Stomach (tissue), 9 donors: ENCODE results near the gene ERMP1. TPM values are rescaled to one million over a fixed set of nuclear protein-coding genes. Genes with fewer than 3 reads are reported as not detected.

ENCODE experiments used
- DNase-seq, 2 donors: peaks; one replicate each; pipeline versions ENCODE4 v3.0.0 to v3.0.0-alpha.2; 2013 to 2019
- H3K27ac ChIP-seq, 5 donors: fragments of 200-600 bp in 4 of 5; sonication (generic) in 4 of 5; one replicate each; pipeline ENCODE4 v1.5.1; 2013 to 2019; ENCODE audit warnings: mild to moderate bottlenecking in 1 of 5, moderate library complexity in 1 of 5
- H3K27me3 ChIP-seq, 3 donors: fragments of 200-600 bp; sonication (generic); one replicate each; pipeline ENCODE4 v1.5.1; 2017 to 2019; ENCODE audit warnings: mixed run types in 1 of 3
- H3K36me3 ChIP-seq, 4 donors: fragments of 200-600 bp; sonication (generic); 1 replicate in 3 of 4; 2 replicates in 1 of 4; pipeline ENCODE4 v1.5.1; 2016 to 2019
- H3K4me1 ChIP-seq, 4 donors: fragments of 200-600 bp; sonication (generic); one replicate each; pipeline ENCODE4 v1.5.1; 2016 to 2019
- H3K4me3 ChIP-seq, 4 donors: fragments of 200-600 bp; sonication (generic) in 3 of 4; one replicate each; pipeline ENCODE4 v1.5.1; 2016 to 2019; ENCODE audit warnings: mild to moderate bottlenecking in 1 of 4
- H3K9me3 ChIP-seq, 4 donors: fragments of 200-600 bp; sonication (generic); one replicate each; pipeline ENCODE4 v1.5.1; 2016 to 2019
- EP300 ChIP-seq: sonication (generic); formaldehyde crosslinking; IDR thresholded peaks from one replicate; pipeline ENCODE4 v1.6.1; 2017; ENCODE audit warnings: antibody characterized with exemption
- POLR2A ChIP-seq, 4 donors: fragments of 450-650 bp; IDR thresholded peaks; one replicate each; pipeline ENCODE4 v1.6.1; 2016; ENCODE audit warnings: antibody characterized with exemption in 4 of 4, control low read depth in 2 of 4, mild to moderate bottlenecking in 1 of 4, moderate library complexity in 1 of 4
- POLR2AphosphoS5 ChIP-seq, 3 donors: sonication (generic); formaldehyde crosslinking; IDR thresholded peaks; one replicate each; pipeline ENCODE4 v1.6.1; 2016; ENCODE audit warnings: antibody characterized with exemption in 3 of 3
- WGBS, 5 donors: extraction: QIAGEN DNeasy Blood & Tissue Kit in 3 of 5; methylation state at CpG; one replicate each; pipeline versions ENCODE4 v1.1.5 to v1.1.7; 2013 to 2018; 5-methylcytosine and 5-hydroxymethylcytosine counted together
- intact Hi-C: fragments of 100-400 bp; cut with DNase I; formaldehyde crosslinking; loops from one replicate; pipeline ENCODE4 v1.15.1; 2023; ENCODE audit warnings: low total_unique reads
- polyA plus RNA-seq, 3 donors: library from polyadenylated mRNA; stranded (reverse); fragments of 200-250 nt; gene quantifications; one replicate each; pipeline ENCODE4 v1.2.3, GENCODE V29; 2013
- total RNA-seq, 5 donors: library from RNA; depleted of rRNA; stranded (reverse); fragments of >200 nt; gene quantifications; one replicate each; pipeline versions ENCODE4 v1.1.0 to v1.2.3, GENCODE V29; 2014 to 2016
- TF ChIP-seq, protein P1 (sequence below), 7 experiments: fragments of 450-650 bp in 4 of 7; fragments of 200-600 bp in 3 of 7; sonication (generic) in 3 of 7; IDR thresholded peaks; one replicate each; pipeline ENCODE4 v1.5.1; 2016 to 2019; ENCODE audit warnings: antibody characterized with exemption in 7 of 7, control low read depth in 2 of 7, mild to moderate bottlenecking in 1 of 7
- donor health status: healthy with polysubstance abuse.
- donor health status: Bipolar disorder and iron deficiency.
- donor health status: healthy.

The ERMP1 gene
- total and polyA plus RNA-seq, 8 donors: 2.0 to 32.1 (median 16.3) TPM

DNA sequence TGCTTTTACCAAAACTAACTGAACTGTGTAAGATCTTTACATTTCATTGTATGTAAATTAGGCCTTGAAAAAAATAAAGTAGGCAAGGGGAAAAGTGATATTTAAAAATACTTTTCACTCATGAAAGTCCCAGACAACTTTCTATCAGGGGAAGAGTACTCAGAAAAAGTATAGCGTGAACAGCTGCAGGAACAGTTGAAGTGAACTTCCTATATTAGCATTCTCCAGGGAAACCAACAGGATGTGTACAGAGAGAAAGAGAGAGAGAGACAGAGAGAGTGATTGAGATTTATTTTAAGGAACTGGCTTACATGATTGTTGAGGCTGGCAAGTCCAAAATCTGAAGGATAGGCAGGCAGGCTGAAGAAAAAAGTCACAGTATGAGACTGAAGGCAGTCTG, 42.0 kb downstream of the ERMP1 start:
- no peaks in the 10 kb centered on the region for H3K9me3 ChIP-seq
- no peak overlapping the region for H3K27ac ChIP-seq
- H3K4me1 ChIP-seq: no peaks in the 10 kb centered on the region
- no peak for DNase-seq
- H3K4me3 ChIP-seq: no peak overlapping the region
- intact Hi-C loops: no loop called here
- TF ChIP-seq POLR2A (IDR thresholded peaks at IDR 0.05) (no peak), EP300 (no peak), POLR2AphosphoS5 (IDR thresholded peaks at IDR 0.05) (no peak)
- TF ChIP-seq, protein P1, sequence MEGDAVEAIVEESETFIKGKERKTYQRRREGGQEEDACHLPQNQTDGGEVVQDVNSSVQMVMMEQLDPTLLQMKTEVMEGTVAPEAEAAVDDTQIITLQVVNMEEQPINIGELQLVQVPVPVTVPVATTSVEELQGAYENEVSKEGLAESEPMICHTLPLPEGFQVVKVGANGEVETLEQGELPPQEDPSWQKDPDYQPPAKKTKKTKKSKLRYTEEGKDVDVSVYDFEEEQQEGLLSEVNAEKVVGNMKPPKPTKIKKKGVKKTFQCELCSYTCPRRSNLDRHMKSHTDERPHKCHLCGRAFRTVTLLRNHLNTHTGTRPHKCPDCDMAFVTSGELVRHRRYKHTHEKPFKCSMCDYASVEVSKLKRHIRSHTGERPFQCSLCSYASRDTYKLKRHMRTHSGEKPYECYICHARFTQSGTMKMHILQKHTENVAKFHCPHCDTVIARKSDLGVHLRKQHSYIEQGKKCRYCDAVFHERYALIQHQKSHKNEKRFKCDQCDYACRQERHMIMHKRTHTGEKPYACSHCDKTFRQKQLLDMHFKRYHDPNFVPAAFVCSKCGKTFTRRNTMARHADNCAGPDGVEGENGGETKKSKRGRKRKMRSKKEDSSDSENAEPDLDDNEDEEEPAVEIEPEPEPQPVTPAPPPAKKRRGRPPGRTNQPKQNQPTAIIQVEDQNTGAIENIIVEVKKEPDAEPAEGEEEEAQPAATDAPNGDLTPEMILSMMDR (IDR thresholded peaks at IDR 0.05): no peak
- no peaks in the 10 kb centered on the region for H3K27me3 ChIP-seq
- H3K36me3 ChIP-seq: peaks cover 6 to 51% (median 37%) of the 10 kb centered on the region in 4 donors
- 67 to 93% (median 85%) methylated on average over 1 of the region's 1 CpG for WGBS, 5 donors

DNA sequence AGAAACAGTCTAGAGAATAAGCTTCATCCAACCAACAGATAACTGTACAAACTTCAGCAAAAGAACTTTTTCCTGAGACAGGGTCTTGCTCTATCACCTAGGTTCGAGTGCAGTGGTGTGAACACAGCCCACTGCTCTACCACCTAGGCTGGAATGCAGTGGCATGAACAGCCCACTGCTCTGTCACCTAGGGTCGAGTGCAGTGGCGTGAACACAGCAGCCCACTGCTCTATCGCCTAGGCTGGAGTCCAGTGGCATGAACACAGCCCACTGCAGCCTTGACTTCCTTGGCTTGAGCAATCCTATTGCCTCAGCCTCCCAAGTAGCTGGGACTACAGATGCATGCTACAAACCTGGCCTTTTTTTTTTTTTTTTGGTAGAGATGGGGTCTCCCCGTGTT, 43.4 kb downstream of the ERMP1 start:
- Histone ChIP-seq H3K36me3 (peaks cover 6 to 57% (median 49%) of the 10 kb centered on the region in 4 donors), H3K4me1 (peaks cover 0 to 2% (median 0%) of the 10 kb centered on the region in 4 donors), H3K27ac (no peak overlapping the region), H3K4me3 (no peak overlapping the region), H3K9me3 (no peaks in the 10 kb centered on the region), H3K27me3 (no peaks in the 10 kb centered on the region)
- DNase-seq: no peak
- TF ChIP-seq EP300: no peak
- intact Hi-C loops: no loop called here
- WGBS, 5 donors: 95 to 97% (median 96%) methylated on average over 5 of the region's 5 CpGs

DNA sequence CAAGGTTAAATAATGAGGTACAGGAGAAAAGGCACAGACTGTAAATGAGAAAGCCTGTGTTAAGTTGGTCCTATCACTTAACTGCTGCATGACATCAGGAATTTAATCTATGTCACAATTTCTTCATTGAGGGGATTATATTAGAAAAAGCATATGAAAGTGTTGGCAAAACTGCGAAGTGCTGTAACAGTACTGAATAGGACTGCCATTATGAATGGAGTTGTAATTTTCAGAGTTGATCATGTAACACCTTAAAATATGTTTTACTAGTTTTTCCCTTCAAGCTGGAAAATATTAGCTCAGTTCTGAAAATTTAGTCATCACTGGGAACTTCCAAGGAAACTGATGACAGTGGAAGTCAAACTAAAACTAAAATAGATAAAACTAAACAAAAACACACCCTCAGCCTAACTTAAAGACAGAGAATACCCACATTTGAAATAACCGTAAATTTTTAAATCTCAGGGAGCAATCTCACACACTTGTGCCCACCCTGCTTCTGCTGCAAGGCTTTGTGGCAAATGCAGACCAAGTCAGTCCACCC, 45.1 kb downstream of the ERMP1 start:
- Histone ChIP-seq H3K4me1 (peaks cover 0 to 10% (median 0%) of the 10 kb centered on the region in 4 donors), H3K9me3 (peaks cover 0 to 1% (median under 1%) of the 10 kb centered on the region in 4 donors), H3K27ac (no peak overlapping the region), H3K27me3 (no peaks in the 10 kb centered on the region), H3K36me3 (peaks cover 6 to 68% (median 59%) of the 10 kb centered on the region in 4 donors), H3K4me3 (no peak overlapping the region)
- DNase-seq: no peak
- intact Hi-C loops: no loop called here
- TF ChIP-seq POLR2AphosphoS5 (IDR thresholded peaks at IDR 0.05) (no peak), POLR2A (IDR thresholded peaks at IDR 0.05) (no peak), EP300 (no peak)
- TF ChIP-seq, protein P1 (IDR thresholded peaks at IDR 0.05): no peak
- 72 to 97% (median 91%) methylated on average over 2 of the region's 2 CpGs for WGBS, 5 donors

DNA sequence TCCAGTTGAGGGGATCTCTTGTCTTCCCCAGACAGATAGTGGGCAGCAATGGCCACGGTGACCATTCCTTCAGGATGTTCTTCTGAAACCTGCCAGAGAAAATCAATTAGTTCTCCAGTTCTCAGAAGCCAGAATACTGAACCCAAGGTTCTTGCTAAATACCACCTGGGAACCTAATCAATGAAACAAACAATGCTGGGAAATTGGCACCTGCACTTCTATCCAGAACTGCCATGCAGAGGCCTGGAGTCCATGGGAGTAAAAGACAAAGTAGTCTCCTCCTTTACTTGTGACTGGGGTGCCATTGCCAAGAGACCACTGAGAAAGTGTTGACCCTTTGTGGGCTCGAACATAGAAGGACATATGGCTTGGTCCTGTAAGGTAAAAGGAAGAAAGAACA, 45.7 kb downstream of the ERMP1 start:
- H3K9me3 ChIP-seq: peaks cover 0 to 6% (median 4%) of the 10 kb centered on the region in 4 donors
- no peak for TF ChIP-seq POLR2AphosphoS5 (IDR thresholded peaks at IDR 0.05)
- TF ChIP-seq, protein P1 (IDR thresholded peaks at IDR 0.05): no peak
- TF ChIP-seq POLR2A (IDR thresholded peaks at IDR 0.05): no peak
- no peak for TF ChIP-seq EP300
- no peak overlapping the region for H3K27ac ChIP-seq
- H3K36me3 ChIP-seq: peaks cover 6 to 74% (median 57%) of the 10 kb centered on the region in 4 donors
- no peak for DNase-seq
- no peaks in the 10 kb centered on the region for H3K27me3 ChIP-seq
- H3K4me1 ChIP-seq: peaks cover 0 to 10% (median 0%) of the 10 kb centered on the region in 4 donors
- WGBS, 5 donors: 92 to 96% (median 95%) methylated on average over 2 of the region's 2 CpGs
- no peak overlapping the region for H3K4me3 ChIP-seq
- intact Hi-C loops: no loop called here
